MCF 10A (cell line): ENCODE data around the gene SUN3. TPM values are rescaled to one million over a fixed set of nuclear protein-coding genes. Genes with fewer than 3 reads are reported as not detected.

Experiments
- BruUV-seq: library from RNA; stranded (reverse); fragments of 400-500 nt; replicated peaks from 2 replicates; lab custom pipeline; 2021; lab: Mats Ljungman, UMichigan
- CTCF ChIA-PET: fragments of 300-600 bp; sonication (Branson Sonifier 250); formaldehyde crosslinking; extraction: SDS; loops from one replicate; lab custom pipeline; 2021; ENCODE audit warnings: antibody characterized with exemption, inconsistent platforms; lab: Yijun Ruan, JAX
- POLR2A ChIA-PET: fragments of 300-600, 350-650 bp; sonication (Branson Sonifier 250); formaldehyde crosslinking; extraction: SDS; loops from one replicate; lab custom pipeline; 2020; ENCODE audit warnings: antibody characterized with exemption, inconsistent platforms; lab: Yijun Ruan, JAX
- DNase-seq: peaks from one replicate; pipeline ENCODE4 v3.0.0-alpha.2; 2018; ENCODE audit not compliant: unreplicated experiment
- H3K27ac Mint-ChIP-seq: one replicate; pipeline ENCODE4 v1.8.0; 2022; ENCODE audit warnings: mild to moderate bottlenecking, low read depth, mixed read lengths; ENCODE audit not compliant: unreplicated experiment
- H3K27me3 Mint-ChIP-seq: one replicate; pipeline ENCODE4 v1.8.0; 2022; ENCODE audit warnings: mixed read lengths; ENCODE audit not compliant: insufficient read depth, unreplicated experiment
- H3K36me3 Mint-ChIP-seq: one replicate; pipeline ENCODE4 v1.8.0; 2022; ENCODE audit warnings: mild to moderate bottlenecking, moderate library complexity, mixed read lengths; ENCODE audit not compliant: insufficient read depth, unreplicated experiment
- H3K4me1 Mint-ChIP-seq: one replicate; pipeline ENCODE4 v1.8.0; 2022; ENCODE audit warnings: mixed read lengths; ENCODE audit not compliant: insufficient read depth, unreplicated experiment
- H3K4me3 Mint-ChIP-seq: one replicate; pipeline ENCODE4 v1.8.0; 2022; ENCODE audit warnings: mild to moderate bottlenecking, moderate library complexity, mixed read lengths; ENCODE audit not compliant: unreplicated experiment
- H3K9me3 Mint-ChIP-seq: one replicate; pipeline ENCODE4 v1.8.0; 2022; ENCODE audit warnings: mixed read lengths; ENCODE audit not compliant: unreplicated experiment
- CTCF ChIP-seq: fragments of 200-600 bp; IDR thresholded peaks from one replicate; pipeline ENCODE4 v1.8.0; 2022; ENCODE audit warnings: antibody characterized with exemption, mild to moderate bottlenecking; ENCODE audit not compliant: unreplicated experiment
- intact Hi-C: fragments of 100-400 bp; cut with micrococcal nuclease; formaldehyde crosslinking; loops from 2 replicates; pipeline ENCODE4 v1.14.1; 2022
- total RNA-seq: library from RNA; stranded (reverse); gene quantifications from 2 replicates; pipeline ENCODE4 v1.2.3, GENCODE V29; 2022

Gene SUN3
- total RNA-seq, 1 experiment from 2014 or later: not detected

- H3K27me3 Mint-ChIP-seq: no peaks in the 10 kb centered on the region
- POLR2A ChIA-PET: interaction anchor here (0.9 kb wide), 1 partner anchor 53 kb away, joined by 4 read pairs; no protein-coding TSS in a partner anchor
- no peak for TF ChIP-seq CTCF
- intact Hi-C loops: loop anchor here (1.0 to 2.0 kb wide), 2 partner anchors 50 to 75 kb away; no protein-coding TSS in a partner anchor
- no peaks in the 10 kb centered on the region for H3K4me1 Mint-ChIP-seq
- H3K27ac Mint-ChIP-seq: peak within 1 kb of the TSS; percentile 50
- no peaks in the 10 kb centered on the region for H3K9me3 Mint-ChIP-seq
- CTCF ChIA-PET: interaction anchor here (0.8 kb wide), 1 partner anchor 57 kb away, joined by 4 read pairs; no protein-coding TSS in a partner anchor
- no peaks in the 10 kb centered on the region for H3K36me3 Mint-ChIP-seq
- H3K4me3 Mint-ChIP-seq: peak within 1 kb of the TSS; percentile 74
- BruUV-seq: no TSS peak
- DNase-seq: peak; percentile 82
Observed at GRCh38 chr7:48035301-48035966, 6.5 kb upstream of the SUN3 start, which contains the start of gene C7orf57. Gene C7orf57, plus strand, starts transcription at chr7:48035543. Its CDS starts 766 bp downstream, at chr7:48036309.

- Mint-ChIP-seq H3K36me3 (no peaks in the 10 kb centered on the region), H3K27me3 (no peaks in the 10 kb centered on the region), H3K9me3 (no peaks in the 10 kb centered on the region), H3K4me3 (no peak overlapping the region), H3K27ac (no peak overlapping the region), H3K4me1 (no peaks in the 10 kb centered on the region)
- intact Hi-C loops: loop anchor here (2.0 kb wide), 1 partner anchor 77 kb away; no protein-coding TSS in a partner anchor
- TF ChIP-seq CTCF: no peak
- ChIA-PET POLR2A (no interaction called here), CTCF (interaction anchor here (0.8 to 1.7 kb wide), 2 partner anchors 68 to 76 kb away, joined by 4 to 7 read pairs; no protein-coding TSS in a partner anchor)
- no TSS peak for BruUV-seq
- no peak for DNase-seq
Observed at GRCh38 chr7:48033922-48034321, 5.0 kb upstream of the SUN3 start.

- ChIA-PET CTCF (interaction anchor here (1.4 kb wide), 2 partner anchors 53 to 79 kb away, joined by 3 to 5 read pairs; no protein-coding TSS in a partner anchor), POLR2A (interaction anchor here (0.8 kb wide), 1 partner anchor 52 kb away, joined by 3 read pairs; no protein-coding TSS in a partner anchor)
- no peak for DNase-seq
- no peaks in the 10 kb centered on the region for H3K36me3 Mint-ChIP-seq
- no peak overlapping the region for H3K4me3 Mint-ChIP-seq
- TF ChIP-seq CTCF: no peak
- intact Hi-C loops: no loop called here
- H3K9me3 Mint-ChIP-seq: no peaks in the 10 kb centered on the region
- H3K27me3 Mint-ChIP-seq: no peaks in the 10 kb centered on the region
- BruUV-seq: no TSS peak
- no peaks in the 10 kb centered on the region for H3K4me1 Mint-ChIP-seq
- H3K27ac Mint-ChIP-seq: no peak overlapping the region
Observed at GRCh38 chr7:48031111-48031510, 2.2 kb upstream of the SUN3 start.

- DNase-seq: peak; percentile 24
- CTCF ChIA-PET: interaction anchor here (1.2 kb wide), 1 partner anchor 37 kb away, joined by 4 read pairs; no protein-coding TSS in a partner anchor
- H3K27me3 Mint-ChIP-seq: no peaks in the 10 kb centered on the region
- no peak overlapping the region for H3K27ac Mint-ChIP-seq
- H3K36me3 Mint-ChIP-seq: peaks cover 6% of the 10 kb centered on the region
- no peaks in the 10 kb centered on the region for H3K4me1 Mint-ChIP-seq
- intact Hi-C loops: no loop called here
- TF ChIP-seq CTCF: no peak
- H3K4me3 Mint-ChIP-seq: no peak overlapping the region
- BruUV-seq: no TSS peak
- POLR2A ChIA-PET: interaction anchor here (0.8 to 1.0 kb wide), 3 partner anchors 9 to 33 kb away, joined by 3 to 5 read pairs (median 3); no protein-coding TSS in a partner anchor
- no peaks in the 10 kb centered on the region for H3K9me3 Mint-ChIP-seq
Observed at GRCh38 chr7:48025624-48026023, 3.3 kb downstream of the SUN3 start.
